Fibroblast of skin of right biceps (primary cell): ENCODE results near the gene TM6SF1.
A peak's percentile ranks its signal among the peaks of the same experiment; 100 is the strongest.
"Not testable (repeated sequence)": the region's sequence is repeated elsewhere in the genome, so short reads cannot be mapped to it uniquely, and the experiment has no call there.

Experiments
- DNase-seq: peaks from one replicate; pipeline ENCODE4 v3.0.0-alpha.2; 2013

The TM6SF1 gene

GRCh38 chr15:83106994-83107840 lies at the start of gene TM6SF1:
TM6SF1 (plus strand) TSS chr15:83107645; CDS start chr15:83107681, 36 bp downstream.
- no peak for DNase-seq

- DNase-seq, result no peak
Observed at GRCh38 chr15:83057696-83058376, 49.6 kb upstream of the TM6SF1 start.

GRCh38 chr15:83061680-83062079 lies 45.8 kb upstream of the TM6SF1 start:
- peak; percentile 43 for DNase-seq

- no peak for DNase-seq
Observed at GRCh38 chr15:83062768-83063180, 44.7 kb upstream of the TM6SF1 start.

GRCh38 chr15:83063551-83063950 lies 43.9 kb upstream of the TM6SF1 start:
- DNase-seq, result no peak

- peak; percentile 14 for DNase-seq
Observed at GRCh38 chr15:83064859-83065258, 42.6 kb upstream of the TM6SF1 start.

DNA sequence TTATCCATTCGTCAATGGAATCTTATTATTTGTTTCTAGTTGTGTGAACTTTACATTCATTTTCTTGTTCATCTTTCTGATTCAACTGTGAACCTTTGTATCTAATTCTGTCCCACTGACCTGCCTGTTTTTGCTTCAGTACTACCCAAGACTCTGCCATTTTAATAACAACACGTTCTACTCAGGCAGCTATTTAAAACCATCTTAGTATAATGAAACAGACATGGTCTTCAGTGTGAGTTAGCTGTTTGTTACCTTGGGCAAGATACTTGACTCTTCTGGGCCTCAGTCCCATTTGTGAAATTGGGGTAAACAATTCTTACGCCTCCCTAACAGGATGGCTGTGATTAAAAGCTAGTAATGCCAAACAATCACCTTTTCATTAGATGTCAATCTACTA lies 42.0 kb upstream of the TM6SF1 start:
- DNase-seq, result no peak

DNA sequence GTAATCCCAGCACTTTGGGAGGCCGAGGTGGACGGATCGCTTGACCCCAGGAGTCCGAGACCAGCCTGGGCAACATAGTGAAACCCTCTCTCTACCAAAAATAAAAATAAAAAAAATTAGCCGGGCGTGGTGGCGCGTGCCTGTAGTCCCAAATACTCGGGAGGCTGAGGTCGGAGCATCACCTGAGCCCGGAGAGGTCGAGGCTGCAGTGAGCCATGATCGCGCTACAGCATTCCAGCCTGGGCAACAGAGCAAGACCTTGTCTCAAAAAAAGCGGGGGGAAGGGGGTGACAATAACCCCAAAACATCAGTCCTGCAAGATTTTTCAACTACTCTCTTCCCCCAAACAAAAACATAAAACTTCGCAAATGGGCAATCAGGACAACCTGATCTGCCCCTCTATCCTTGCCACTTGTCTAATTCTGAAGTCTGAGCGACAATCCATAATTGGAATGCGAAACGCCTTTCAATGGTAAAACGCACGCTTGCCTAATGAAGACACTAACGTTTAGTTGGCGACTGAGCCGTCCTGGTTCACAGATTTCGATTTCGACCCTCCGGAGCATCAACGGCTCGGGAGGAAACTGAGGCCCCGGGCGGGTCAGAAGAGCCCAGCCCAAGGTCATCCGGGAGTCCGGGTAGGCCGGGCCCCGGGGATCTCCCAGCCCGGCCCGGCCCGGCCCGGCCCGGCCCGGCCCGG lies 41.3 kb upstream of the TM6SF1 start:
- peak; percentile 11 for DNase-seq

- DNase-seq, result peak; percentile 97
Observed at GRCh38 chr15:83066734-83067637, 40.5 kb upstream of the TM6SF1 start, which contains the start of gene BTBD1. BTBD1 (minus strand) TSS chr15:83067252; CDS start chr15:83067151, 101 bp downstream.

GRCh38 chr15:83067638-83067962 lies 39.8 kb upstream of the TM6SF1 start:
- no peak for DNase-seq

- no peak for DNase-seq
Observed at GRCh38 chr15:83068054-83068453, 39.4 kb upstream of the TM6SF1 start.

- peak; percentile 41 for DNase-seq
Observed at GRCh38 chr15:83069211-83069642, 38.2 kb upstream of the TM6SF1 start.

DNA sequence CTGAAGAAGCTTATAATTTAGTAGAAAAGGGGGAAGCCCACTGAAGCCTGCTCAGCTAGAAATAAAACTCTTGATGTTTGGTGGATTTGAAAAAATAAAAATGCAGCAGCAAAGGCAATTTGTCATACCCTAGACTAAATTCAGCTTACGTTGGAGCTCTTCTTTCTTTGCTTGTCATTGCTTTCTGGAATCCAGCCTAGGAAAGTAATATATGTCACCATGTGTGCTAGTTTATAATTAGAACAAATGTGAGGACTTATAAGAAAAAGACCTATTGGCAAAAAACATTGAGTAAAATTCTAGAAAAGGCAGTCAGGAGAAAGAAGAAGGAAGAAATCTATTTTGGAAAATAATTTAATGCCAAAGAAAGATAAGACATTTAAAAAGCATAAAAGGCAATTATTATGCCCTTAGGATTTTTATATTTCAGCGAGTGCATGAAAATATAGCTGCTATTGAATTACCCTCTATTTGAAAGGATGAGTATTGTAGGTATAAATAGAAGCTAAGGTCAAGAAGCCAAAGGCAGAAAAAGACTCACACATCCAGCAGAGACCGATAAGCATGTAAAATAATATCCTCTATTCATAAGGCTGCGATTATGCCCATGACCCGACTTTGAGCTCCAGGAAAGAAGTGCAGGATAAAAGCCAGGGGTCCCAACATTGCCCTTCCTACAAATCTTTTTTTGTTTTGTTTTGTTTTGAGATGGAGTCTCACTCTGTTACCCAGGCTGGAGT lies 29.8 kb upstream of the TM6SF1 start:
- no peak for DNase-seq

DNA sequence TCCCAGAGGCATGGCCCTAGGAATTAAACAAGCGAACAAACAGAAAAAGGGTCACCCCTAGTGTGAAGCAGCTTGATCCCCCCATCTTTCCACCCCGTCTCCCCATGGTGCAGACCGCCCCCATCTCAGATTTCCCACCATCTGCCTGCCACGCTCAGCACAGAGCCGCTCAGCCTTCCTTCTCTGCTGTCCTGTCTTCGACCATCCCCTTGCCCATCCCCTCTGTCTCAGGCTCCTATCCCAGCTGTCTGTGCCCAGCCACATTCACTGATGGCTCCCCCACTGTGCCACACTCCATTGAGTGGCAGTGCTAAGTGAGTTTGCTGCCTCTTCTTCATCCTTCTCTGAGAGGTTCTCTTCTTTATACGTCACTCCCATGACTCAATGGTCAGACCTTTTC lies 28.7 kb upstream of the TM6SF1 start:
- DNase-seq, result no peak

DNA sequence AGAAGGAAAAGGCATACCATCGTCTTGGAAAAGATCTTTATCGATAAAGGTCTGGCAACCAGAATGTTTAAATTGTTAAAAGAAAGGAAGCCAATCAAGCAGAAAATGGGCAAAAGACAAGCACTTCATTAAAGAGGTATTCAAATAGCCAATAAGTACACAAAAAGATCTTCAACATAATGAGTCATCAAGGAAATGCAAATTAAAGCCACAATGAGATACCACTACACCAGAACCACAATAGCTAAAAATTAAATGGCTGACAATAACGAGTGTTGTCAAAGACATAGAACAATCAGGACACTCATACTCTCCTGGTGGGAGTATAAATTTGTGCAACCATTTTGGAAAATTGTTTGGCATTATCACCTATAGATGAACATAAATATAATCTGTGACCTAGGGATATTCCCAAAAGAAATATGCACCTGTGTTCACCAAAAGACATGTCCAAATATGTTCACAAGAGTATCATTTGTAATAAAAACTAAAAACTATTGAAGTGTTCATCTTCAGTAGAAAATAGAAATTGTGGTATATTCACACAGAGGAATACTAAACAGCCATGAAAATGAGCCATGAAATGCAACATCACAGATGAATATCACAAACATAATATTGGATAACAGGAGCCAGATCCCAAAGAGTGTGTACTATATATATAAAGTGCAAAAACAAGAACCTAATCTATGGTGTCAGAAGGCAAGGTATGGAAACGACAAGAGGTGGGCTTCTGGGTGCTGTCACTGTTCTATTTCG lies 26.0 kb upstream of the TM6SF1 start:
- no peak for DNase-seq

DNA sequence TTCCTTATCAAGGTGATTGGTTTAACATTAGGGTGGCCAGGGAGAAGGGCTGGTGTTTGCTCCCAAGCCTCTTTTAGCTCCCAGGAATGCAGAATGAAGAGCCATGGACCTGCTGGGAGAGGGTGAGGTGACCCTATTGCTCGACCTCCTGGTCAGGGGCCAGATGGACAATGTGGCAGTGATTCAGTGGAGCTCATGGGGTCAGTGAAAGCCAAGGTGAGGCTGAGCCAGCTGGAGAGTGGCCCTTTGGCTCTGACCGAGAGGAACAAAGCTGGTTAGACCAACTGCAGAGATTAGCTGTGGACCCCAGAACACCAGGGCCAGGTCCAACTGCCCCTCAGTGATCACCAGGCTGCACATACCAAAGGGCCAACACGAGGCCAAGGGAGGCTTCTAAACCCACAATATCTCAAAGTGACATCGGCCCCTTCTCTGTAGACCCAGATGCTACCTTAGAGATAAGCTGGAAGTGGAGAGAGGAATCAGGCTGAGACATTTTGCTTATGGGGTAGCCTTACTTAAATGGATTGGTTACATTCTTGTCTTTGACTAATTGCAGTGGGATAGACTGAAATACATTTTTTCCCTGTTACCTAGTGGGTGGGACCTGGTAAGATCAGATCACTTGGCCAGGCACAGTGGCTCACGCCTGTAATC lies 24.6 kb upstream of the TM6SF1 start:
- no peak for DNase-seq

DNA sequence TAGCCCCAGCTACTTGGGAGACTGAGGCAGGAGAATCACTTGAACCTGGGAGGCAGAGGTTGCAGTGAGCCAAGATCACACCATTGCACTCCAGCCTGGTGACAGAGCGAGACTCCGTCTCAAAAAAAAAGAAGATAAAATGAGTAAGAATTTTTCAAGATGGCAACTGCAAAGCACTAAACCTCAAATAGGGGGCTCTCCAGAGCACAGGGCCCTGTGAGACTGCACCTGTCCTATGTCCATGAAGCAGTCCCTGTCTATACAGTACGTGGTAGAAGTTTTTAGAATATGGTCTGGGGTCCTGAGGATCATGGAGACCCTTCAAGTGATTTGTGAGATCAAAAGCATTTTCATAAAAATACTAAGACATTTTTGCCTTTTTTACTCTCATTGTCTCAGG lies 22.0 kb upstream of the TM6SF1 start:
- DNase-seq, result not testable (repeated sequence)

GRCh38 chr15:83085864-83086552 lies 21.4 kb upstream of the TM6SF1 start:
- DNase-seq, result not testable (repeated sequence)

GRCh38 chr15:83087576-83087975 lies 19.9 kb upstream of the TM6SF1 start:
- DNase-seq, result no peak

DNA sequence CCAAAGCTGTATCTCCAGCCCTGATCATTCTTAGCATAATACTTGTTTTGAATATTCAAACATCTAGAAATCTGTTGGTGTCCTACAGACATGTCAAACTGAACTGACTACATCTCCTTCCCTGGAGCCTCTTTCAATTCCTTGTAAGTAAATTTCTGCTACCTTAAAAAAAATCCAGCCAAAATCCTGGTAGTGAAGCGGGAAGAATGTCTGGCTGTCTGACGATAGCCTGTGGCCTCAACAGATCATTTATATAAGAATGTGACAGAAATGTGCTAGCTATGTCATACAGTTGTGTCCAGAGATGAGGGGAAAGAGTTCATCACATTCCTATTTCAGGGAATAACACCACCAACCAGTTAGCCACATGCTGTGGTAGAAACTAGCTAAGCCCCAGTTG lies 18.6 kb upstream of the TM6SF1 start:
- DNase-seq, result no peak
